K562 (cell line): ENCODE measurements around the gene SLC1A5. TPM values are rescaled to one million over a fixed set of nuclear protein-coding genes. Genes with fewer than 3 reads are reported as not detected.

Experiments
- CBFA2T3 ChIP-seq: fragments of 450-650 bp; IDR thresholded peaks from 2 replicates; pipeline ENCODE4 v1.6.1; 2017
- CREB3L1 ChIP-seq: fragments of 450-650 bp; IDR thresholded peaks from 2 replicates; pipeline ENCODE4 v1.6.1; 2014; ENCODE audit warnings: low read depth, mild to moderate bottlenecking, moderate library complexity, borderline replicate concordance
- DPF2 ChIP-seq: fragments of 450-650 bp; IDR thresholded peaks from 2 replicates; pipeline ENCODE4 v1.6.1; 2016
- E2F5 ChIP-seq: sonication (generic); formaldehyde crosslinking; IDR thresholded peaks from 2 replicates; pipeline ENCODE4 v1.8.0; 2022; ENCODE audit warnings: mild to moderate bottlenecking, missing genetic modification reagents
- EP300 ChIP-seq: IDR thresholded peaks from 2 replicates; pipeline ENCODE4 v1.6.1; 2012; ENCODE audit warnings: low read length, improper control_type of control experiment
- GABPA ChIP-seq: fragments of 200-800 bp; sonication (Bioruptor generic); conservative IDR thresholded peaks from 2 replicates; pipeline ENCODE4 v1.6.1; 2016; ENCODE audit warnings: low read depth, missing genetic modification characterization, missing compliant biosample characterization
- HIVEP1 ChIP-seq: fragments of 250-450 bp; sonication (Bioruptor Pico); IDR thresholded peaks from 2 replicates; pipeline ENCODE4 v1.4.0; 2020; ENCODE audit warnings: mild to moderate bottlenecking
- HMGN3 ChIP-seq: IDR thresholded peaks from 2 replicates; pipeline ENCODE4 v1.6.1; 2011; ENCODE audit warnings: borderline replicate concordance, low read depth, mild to moderate bottlenecking, mixed read lengths, low read length; ENCODE audit not compliant: insufficient read length; ENCODE audit errors: extremely low read depth
- NR2F6 ChIP-seq: fragments of 450-650 bp; formaldehyde crosslinking; IDR thresholded peaks from 2 replicates; pipeline ENCODE4 v1.4.0; 2020; ENCODE audit warnings: mild to moderate bottlenecking
- PTTG1 ChIP-seq: fragments of 450-650 bp; IDR thresholded peaks from 2 replicates; pipeline ENCODE4 v1.6.1; 2016; ENCODE audit warnings: low read depth, mild to moderate bottlenecking, missing genetic modification characterization, missing compliant biosample characterization
- RUNX1 ChIP-seq: sonication (generic); IDR thresholded peaks from 2 replicates; pipeline ENCODE4 v1.6.1; 2016; ENCODE audit warnings: antibody characterized with exemption, low read depth
- SMARCE1 ChIP-seq: fragments of 450-650 bp; IDR thresholded peaks from 2 replicates; pipeline ENCODE4 v1.7.1; 2016; ENCODE audit warnings: mild to moderate bottlenecking
- SMC3 ChIP-seq: conservative IDR thresholded peaks from 2 replicates; pipeline ENCODE4 v1.6.1; 2011; ENCODE audit warnings: low read depth, low read length, improper control_type of control experiment; ENCODE audit not compliant: insufficient read depth
- SRSF3 ChIP-seq: fragments of 200-400 bp; formaldehyde crosslinking; IDR thresholded peaks from 2 replicates; pipeline ENCODE4 v1.6.1; 2016; ENCODE audit warnings: mild to moderate bottlenecking, low read length, moderate library complexity; ENCODE audit not compliant: insufficient read depth
- STAT5A ChIP-seq: IDR thresholded peaks from 2 replicates; pipeline ENCODE4 v1.6.1; 2012; ENCODE audit warnings: low read length, inconsistent platforms, borderline replicate concordance
- TAF15 ChIP-seq: fragments of 200-400 bp; formaldehyde crosslinking; IDR thresholded peaks from 2 replicates; pipeline ENCODE4 v1.6.1; 2017; ENCODE audit warnings: mild to moderate bottlenecking, low read depth, low read length, moderate library complexity
- THRAP3 ChIP-seq: fragments of 450-650 bp; IDR thresholded peaks from 2 replicates; pipeline ENCODE4 v1.6.1; 2016; ENCODE audit warnings: mild to moderate bottlenecking, inconsistent platforms, borderline replicate concordance
- ZBTB9 ChIP-seq: fragments of 450-650 bp; formaldehyde crosslinking; IDR thresholded peaks from 2 replicates; pipeline ENCODE4 v1.4.0; 2020; ENCODE audit warnings: mild to moderate bottlenecking, moderate library complexity
- ZFX ChIP-seq: sonication (generic); formaldehyde crosslinking; IDR thresholded peaks from 2 replicates; pipeline ENCODE4 v1.8.0; 2022; ENCODE audit warnings: mild to moderate bottlenecking, missing genetic modification reagents, moderate library complexity
- ZKSCAN8 ChIP-seq: fragments of 200-800 bp; sonication (Bioruptor generic); IDR thresholded peaks from 2 replicates; pipeline ENCODE4 v1.6.1; 2016; ENCODE audit warnings: missing genetic modification characterization, missing compliant biosample characterization
- ZNF695 ChIP-seq: fragments of 450-650 bp; formaldehyde crosslinking; IDR thresholded peaks from 2 replicates; pipeline ENCODE4 v1.4.0; 2020; ENCODE audit warnings: mild to moderate bottlenecking, moderate library complexity
- ZNF75A ChIP-seq: fragments of 450-650 bp; formaldehyde crosslinking; IDR thresholded peaks from 2 replicates; pipeline ENCODE4 v1.4.0; 2020; ENCODE audit warnings: mild to moderate bottlenecking
- ZSCAN32 ChIP-seq: fragments of 450-650 bp; formaldehyde crosslinking; IDR thresholded peaks from 2 replicates; pipeline ENCODE4 v1.4.0; 2020; ENCODE audit warnings: mild to moderate bottlenecking, moderate library complexity
- polyA plus RNA-seq, 8 experiments: library from polyadenylated mRNA; depleted of rRNA in 4 of 8; stranded (reverse) in 5 of 8; unstranded in 3 of 8; fragments of >200 nt; fragmentation: Nextera tagmentation in 2 of 8; fragmentation: Illumina TruSeq in 1 of 8; extraction: Ambion mirVana in 2 of 8; extraction: Trizol in 1 of 8; gene quantifications; 2 replicates each; pipeline versions ENCODE4 v1.2.1 to v1.2.3, GENCODE V29; 2011 to 2014; ENCODE audit warnings: inconsistent platforms in 1 of 8, missing spikeins in 1 of 8
- total RNA-seq, 7 experiments: library from RNA; depleted of rRNA in 6 of 7; stranded (reverse); fragments of >200 nt in 6 of 7; fragmentation: Illumina TruSeq in 2 of 7; extraction: Trizol in 2 of 7; gene quantifications; 2 replicates each; pipeline versions ENCODE4 v1.2.1 to v1.2.3, GENCODE V29; 2011 to 2021; ENCODE audit warnings: low replicate concordance in 1 of 7

The SLC1A5 gene
- total and polyA plus RNA-seq, 9 of the 15 experiments (the other 6 are each of a cell fraction or from before 2014, with no cell fraction given): 31.2 to 417 (median 134) TPM

GRCh38 chr19:46736531-46737297, 51.7 kb downstream of the SLC1A5 start (continued):
- TF ChIP-seq SMC3: no peak
- peak; percentile 18; the same call in 1 of the 2 replicates for TF ChIP-seq EP300
- no peak for TF ChIP-seq ZSCAN32
- no peak for TF ChIP-seq THRAP3
- TF ChIP-seq CREB3L1: peak; percentile 30; the same call in 1 of the 2 replicates
- TF ChIP-seq ZNF695: no peak
- no peak for TF ChIP-seq ZBTB9
- TF ChIP-seq PTTG1 (tag): no peak
- TF ChIP-seq TAF15: no peak
- TF ChIP-seq CBFA2T3: peak; percentile 64
- TF ChIP-seq HMGN3: no peak
- TF ChIP-seq SMARCE1: peak; percentile 55
- no peak for TF ChIP-seq SRSF3
- no peak for TF ChIP-seq ZNF75A
- peak; percentile 59 for TF ChIP-seq GABPA
- TF ChIP-seq STAT5A: peak; percentile 35; the same call in 1 of the 2 replicates
- TF ChIP-seq ZFX (CRISPR knock-in tag): peak; percentile 29; the same call in 1 of the 2 replicates
- TF ChIP-seq ZKSCAN8 (CRISPR knock-in tag): no peak
- TF ChIP-seq HIVEP1 (CRISPR knock-in tag): 0 out of 2 replicates have a peak, but pooled peaks have one; percentile 45
- no peak for TF ChIP-seq E2F5 (CRISPR knock-in tag)
- no peak for TF ChIP-seq NR2F6
- TF ChIP-seq RUNX1: no peak
- peak; percentile 61; the same call in 1 of the 2 replicates for TF ChIP-seq DPF2
